GM21825 (cell line): Measurements from ENCODE around the gene RFXAP.
"Not testable (repeated sequence)": the region's sequence is repeated elsewhere in the genome, so short reads cannot be mapped to it uniquely, and the experiment has no call there.

Source experiments
- ATAC-seq: cut with Tn5 transposase; IDR thresholded peaks from one replicate; pipeline ENCODE4 v1.9.1; 2021; ENCODE audit warnings: mild to moderate bottlenecking, moderate library complexity; ENCODE audit not compliant: unreplicated experiment

The RFXAP gene, protein sequence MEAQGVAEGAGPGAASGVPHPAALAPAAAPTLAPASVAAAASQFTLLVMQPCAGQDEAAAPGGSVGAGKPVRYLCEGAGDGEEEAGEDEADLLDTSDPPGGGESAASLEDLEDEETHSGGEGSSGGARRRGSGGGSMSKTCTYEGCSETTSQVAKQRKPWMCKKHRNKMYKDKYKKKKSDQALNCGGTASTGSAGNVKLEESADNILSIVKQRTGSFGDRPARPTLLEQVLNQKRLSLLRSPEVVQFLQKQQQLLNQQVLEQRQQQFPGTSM

DNA sequence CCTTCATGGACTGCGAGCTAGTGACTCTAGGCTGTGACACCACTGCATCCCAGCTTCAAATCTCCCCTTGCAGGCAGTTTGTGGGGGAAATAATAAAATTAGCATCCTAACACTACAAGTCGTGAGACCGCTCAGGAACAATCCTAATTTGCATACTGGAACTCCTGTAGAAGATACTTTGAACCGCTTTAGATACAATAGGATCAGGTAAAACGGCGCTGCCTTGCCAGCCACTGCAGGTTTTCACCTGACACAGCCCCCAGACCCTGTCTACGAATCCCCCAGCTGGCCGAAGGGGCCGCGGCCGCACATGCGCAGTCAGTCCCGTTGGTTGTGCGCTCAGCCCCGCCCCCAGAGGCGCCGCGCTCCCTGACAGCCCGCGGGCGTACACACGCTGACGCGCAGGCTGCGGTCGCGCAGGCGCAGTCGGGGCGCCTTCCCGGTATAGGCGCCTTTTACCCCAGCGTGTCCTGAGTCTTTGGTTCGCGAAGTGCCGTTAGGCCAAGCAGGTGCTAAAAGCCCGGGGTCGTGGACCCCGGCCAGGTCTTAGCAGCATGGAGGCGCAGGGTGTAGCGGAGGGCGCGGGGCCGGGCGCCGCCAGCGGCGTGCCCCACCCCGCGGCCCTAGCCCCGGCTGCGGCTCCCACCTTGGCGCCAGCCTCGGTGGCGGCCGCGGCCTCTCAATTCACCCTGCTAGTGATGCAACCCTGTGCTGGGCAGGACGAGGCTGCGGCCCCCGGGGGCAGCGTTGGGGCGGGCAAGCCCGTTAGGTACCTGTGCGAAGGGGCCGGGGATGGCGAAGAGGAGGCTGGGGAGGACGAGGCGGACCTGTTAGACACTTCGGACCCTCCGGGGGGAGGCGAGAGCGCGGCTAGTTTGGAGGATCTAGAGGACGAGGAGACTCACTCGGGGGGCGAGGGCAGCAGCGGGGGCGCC, at the start of gene RFXAP:
TSS of gene RFXAP (plus strand) at position 419 of the 935 bp plus-strand sequence. CDS start at position 555, 136 bp downstream.
- ATAC-seq, result peak; percentile 87

DNA sequence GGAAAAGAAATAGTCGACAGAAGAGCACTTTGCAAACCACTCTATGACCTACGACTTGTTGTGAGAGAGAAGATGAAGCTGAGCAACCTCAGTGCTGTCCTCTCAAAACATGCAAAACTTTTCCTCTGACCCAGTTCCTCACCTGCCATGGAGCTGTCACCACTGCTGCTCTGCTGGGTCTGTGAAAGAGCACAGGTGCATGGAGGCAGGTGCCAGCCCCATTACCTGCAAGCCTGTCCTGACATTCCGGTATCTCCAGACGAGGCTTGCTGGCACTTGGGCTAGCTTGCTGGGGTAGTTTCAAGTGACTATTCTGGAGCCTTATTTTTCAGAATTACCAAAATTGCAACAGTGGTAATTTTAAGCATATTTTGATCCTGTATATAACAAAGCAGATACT, 49.5 kb upstream of the RFXAP start:
- ATAC-seq, result no peak

DNA sequence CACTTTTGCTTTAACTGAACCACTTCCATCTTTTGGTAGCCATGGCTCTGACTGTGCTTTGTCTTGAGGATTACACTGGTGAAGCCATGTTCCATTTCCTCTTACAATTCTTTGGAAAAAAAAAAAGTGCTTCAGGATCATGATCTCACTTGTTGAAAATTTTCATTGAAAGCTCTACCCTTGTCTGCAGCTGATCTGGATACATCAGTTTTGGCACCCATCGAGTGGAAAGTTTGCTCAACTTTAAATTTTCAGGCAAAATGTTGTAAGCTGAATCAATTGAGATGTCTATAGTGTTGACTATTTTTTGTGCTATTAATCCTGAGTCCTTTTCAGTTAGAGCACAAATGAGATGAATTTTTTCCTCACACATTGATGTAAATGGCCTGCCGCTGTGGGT, 48.3 kb upstream of the RFXAP start:
- no peak for ATAC-seq

DNA sequence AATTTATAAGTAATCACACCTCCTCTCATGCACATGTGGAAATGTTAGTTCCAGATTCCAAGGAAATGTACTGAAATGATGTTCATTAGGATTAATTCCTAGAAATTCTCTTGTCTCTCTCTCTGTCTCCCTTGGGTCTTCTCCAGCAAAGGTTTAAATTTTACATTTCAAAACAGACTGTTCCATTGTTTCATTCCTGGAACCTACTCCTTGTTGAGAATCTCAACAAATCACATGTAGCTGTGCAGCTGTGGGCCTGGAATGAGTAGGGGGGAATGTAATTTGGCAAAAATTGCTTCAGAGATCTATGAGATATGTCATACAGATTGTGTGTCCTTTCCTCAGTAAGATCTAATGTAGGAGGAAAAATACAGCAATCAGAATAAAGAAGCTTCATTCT, 46.2 kb upstream of the RFXAP start:
- ATAC-seq, result no peak

DNA sequence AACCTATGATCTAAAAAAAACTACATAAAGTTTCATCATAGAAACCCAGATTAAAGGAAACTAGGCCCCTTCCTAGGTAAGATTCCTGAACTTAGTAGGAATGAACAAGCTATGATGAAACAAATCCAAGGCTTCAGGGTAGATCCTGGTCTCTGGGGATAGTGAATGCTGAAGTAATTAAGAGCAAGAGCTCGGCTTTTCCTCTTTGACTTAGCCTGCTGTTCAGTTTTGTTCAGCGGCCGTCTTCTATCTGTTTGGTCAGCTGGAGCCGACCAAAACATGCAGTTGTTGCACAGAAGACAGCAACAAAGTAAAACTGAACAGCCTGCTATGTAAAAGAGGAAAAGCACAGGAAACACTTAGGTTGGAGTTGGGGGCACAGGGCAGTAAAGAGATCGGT, 44.1 kb upstream of the RFXAP start:
- ATAC-seq, result no peak

DNA sequence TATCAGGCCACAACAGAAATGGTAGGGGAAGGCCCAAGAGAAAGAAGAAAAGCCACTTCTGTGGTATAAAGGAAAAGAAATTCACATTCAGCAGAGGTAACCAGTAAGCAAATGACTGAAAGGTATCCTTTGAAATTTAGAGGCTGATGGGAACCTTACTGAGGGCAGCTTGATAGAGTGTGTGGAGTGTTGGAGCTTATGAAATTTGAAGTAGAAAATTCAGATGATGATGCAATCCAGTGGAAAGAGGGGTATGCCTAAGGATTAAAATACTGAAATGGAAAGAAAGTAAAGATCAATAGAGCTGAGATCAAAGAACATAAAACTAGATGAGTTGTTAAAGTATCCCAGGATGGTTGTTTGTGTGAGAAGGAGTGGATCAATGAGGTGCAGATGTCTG, 42.8 kb upstream of the RFXAP start:
- ATAC-seq, result no peak

DNA sequence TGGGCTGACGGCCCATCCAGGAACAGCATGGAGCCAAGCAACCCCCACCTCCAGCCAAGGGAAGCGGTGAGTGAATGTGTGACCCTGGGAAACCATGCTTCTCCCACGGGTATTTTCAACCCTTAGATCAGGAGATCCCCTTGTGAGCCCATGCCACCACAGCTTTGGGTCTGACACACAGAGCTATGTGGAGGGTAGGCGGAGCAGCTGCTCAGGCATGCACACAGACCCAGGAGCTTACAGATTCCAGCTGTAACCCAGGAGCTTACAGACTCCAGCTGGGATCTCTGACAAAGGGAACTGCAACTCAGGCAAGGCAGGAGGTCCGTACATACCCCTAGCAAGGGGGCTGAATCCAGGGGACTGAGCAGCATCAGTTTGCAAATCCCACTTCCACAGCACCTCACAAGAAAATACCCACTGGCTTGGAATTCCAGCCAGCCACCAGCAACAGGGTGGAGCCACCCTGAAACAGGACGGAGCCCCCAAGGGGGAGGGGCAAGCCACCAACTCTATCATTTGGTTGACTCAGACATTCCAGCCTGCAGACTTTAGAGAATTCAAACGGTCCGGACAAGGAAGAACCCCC, 40.8 kb upstream of the RFXAP start:
- peak; percentile 50 for ATAC-seq

DNA sequence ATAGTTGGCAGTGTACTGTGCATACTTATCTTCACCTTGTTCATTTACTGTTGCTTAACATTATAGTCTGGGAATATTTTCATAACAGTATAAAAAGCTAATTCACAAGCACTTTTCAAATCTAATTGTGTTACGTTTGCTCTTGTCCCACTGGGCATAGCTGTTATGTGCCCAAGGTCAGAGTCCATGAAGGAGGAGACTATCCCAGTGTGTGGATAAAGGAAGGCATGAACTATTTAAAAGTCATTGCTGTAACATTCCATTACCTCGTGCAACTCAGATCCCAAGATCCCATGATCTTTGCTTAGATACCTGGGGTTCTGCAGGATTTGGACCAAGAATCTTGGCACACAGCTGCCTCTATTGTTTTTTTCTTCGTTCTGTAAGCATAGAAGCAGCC, 35.1 kb upstream of the RFXAP start:
- ATAC-seq, result no peak

DNA sequence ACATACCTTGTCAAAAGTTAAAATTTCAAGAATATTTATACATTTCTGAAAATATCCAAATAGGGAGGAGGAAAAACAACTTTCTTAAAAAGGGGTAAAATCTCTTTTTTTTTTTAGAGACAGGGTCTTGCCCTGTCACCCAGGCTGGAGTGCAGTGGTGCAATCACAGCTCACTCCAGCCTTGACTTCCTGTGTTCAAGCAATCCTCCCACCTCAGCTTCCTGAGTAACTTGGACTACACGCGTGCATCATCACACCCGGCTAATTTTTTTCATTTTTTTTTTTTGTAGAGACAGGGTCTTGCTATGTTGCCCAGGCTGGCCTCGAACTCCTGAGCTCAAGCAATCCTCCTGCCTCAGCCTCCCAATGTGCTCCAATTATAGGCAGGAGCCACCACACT, 32.8 kb upstream of the RFXAP start:
- ATAC-seq, result not testable (repeated sequence)

DNA sequence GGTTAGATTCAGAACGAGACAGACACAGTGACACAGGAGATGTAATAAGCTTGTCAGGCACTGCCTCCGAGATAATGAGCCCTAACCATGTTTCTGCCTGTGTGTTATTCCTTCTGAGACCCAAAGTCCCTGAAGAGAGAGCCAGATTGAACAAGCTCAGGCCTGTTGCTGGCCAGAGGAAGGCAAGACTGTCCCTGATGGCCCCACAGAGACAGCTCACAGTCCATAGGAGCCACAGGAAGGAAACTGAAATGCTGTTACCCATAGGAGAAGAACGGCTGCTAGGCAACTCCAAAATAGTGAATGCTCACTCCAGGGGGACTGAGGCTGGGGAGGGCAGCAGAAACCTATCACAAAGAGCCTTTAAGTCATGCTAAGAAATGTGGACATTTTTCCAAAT, 31.8 kb upstream of the RFXAP start:
- no peak for ATAC-seq

DNA sequence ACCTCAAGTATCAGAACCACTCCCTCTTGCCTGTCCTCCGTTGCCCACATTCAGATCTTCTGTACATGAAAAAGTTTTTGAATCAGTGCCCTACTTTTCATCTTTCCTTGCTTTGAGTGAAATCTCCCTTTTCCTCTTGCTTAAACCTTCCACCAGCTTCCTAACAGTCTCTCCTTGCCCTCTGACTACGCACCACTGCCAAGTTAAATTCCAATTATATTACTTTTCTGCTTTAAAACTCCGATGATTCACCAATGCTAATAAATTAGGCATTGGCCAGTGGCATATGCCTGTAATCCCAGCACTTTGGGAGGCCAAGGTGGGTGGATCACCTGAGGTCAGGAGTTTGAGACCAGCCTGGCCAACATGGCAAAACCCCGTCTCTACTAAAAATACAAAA, 30.7 kb upstream of the RFXAP start:
- ATAC-seq, result no peak

DNA sequence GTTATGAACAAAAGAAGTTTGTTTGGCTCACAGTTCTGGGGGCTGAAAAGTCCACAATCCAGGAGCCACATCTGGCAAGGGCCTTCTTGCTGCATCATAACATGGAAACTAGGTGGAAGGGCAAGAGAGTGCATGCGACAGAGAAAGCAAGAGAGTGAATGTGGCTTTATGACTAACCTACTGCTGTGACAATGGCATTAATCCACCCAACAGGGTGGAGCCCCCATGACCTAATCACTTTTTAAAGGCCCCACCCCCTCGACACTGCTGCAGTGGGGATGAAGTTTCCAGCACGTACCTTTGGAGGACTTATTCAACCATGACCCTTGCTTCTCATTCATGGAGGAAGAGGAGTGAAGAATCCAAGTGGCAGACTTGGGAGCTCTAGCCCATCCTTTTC, 30.0 kb upstream of the RFXAP start:
- no peak for ATAC-seq

DNA sequence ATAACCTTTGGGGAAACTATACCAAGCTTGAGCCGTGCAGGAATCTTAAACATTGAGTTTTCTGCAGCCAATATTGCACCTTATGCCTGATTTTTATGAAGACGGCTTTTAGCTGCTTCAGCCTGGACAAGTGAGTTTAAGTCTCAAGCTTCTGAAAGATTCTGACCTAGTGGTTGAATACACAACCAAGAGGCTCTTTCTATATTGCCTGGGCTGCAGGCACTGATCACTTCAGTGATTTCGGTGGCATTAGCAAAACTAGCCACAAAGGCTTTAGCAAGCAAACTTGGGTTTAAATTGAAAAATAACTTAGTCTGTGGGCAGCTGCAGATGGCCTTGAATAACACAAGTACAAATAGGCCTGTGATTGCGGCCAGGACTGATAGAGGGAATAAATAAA, 29.3 kb upstream of the RFXAP start:
- ATAC-seq, result no peak

DNA sequence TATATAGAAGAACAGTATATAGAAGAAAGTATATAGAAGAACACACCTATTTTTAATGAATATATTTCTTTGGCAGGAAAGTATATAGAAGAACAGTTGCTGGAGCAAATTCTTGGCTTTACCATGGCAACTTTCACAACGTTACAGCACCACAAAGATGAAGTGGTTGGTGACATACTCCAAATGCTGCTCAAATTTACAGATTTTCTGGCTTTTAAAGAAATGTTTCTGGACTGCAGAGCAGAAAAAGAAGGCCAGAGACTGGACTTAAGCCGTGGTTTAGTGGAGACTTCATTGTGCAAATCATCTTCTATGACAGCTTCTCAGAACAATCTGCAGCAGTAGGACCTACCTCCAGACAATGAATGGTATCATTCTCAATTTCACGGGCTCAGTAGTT, 24.3 kb upstream of the RFXAP start:
- no peak for ATAC-seq

DNA sequence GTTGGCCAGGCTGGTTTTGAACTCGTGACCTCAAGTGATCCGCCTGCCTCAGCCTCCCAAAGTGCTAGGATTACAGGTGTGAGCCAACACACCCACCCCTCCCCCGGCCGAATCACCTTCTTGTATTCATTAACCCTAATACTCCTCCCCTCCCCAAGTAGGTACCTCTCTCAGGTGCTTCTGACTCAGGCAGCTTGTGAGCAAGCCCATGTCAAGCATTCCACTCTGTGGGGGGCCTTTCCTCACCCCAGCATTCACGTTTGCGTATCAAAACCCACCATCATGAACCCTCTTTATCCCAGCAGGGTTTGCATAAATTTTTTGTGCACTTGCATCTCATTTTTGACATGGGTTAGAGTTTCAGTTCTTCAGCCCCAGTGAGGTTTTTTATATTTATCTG, 23.6 kb upstream of the RFXAP start:
- ATAC-seq, result no peak

DNA sequence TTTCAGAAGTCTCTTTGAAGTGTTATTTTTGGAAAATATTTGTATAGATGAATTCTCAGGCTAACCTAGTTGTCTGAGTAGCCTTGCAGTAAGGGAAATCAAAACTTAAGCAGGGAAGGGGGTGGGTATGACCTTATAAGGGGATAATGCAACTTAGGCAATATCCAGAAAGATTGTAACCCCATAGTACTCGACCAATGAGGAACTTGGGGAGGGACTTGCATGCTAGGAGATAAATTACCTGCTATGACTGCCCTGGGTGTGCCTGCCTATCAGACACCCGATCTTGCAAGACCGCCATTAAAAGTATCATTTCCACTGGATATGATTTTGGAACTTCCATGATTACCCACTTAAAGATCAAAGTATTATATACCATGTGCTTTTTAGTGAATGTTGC, 23.0 kb upstream of the RFXAP start:
- no peak for ATAC-seq

DNA sequence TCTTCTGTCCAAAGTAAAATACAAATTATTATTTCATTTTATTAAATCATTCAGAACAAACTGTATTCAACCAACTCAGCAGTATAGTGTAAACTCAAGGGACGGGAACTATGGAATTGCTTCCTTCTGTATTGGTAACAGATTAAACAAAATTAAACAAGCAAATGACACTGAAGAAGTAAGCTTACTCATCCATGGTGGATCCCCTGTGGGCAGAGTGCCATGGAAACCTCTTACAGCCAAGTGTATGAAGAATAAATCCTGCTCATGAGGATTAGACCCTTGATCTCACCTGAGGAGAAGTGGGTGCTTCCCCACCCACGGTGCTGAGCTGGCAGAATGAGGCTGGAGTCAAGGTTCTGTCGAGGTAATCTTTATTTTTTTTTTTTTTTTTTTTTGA, 18.0 kb upstream of the RFXAP start:
- ATAC-seq, result no peak

DNA sequence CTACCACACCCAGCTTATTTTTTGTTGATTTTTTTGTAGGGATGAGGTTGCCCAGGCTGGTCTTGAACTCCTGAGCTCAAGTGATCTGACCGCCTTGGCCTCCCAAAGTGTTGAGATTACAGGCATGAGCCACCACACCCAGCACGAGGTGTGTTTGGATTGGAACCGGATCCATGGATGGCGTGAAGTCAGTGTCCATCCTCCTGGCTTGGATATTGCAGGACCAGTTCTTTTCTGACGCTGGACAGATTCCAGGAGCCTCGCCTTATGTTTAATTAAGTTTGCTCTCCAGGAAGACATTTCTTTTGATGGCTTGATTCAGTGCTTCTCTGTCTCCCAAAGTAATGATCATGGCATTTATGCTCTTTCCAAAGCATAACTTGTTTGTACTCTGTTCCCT, 14.4 kb upstream of the RFXAP start:
- no peak for ATAC-seq

DNA sequence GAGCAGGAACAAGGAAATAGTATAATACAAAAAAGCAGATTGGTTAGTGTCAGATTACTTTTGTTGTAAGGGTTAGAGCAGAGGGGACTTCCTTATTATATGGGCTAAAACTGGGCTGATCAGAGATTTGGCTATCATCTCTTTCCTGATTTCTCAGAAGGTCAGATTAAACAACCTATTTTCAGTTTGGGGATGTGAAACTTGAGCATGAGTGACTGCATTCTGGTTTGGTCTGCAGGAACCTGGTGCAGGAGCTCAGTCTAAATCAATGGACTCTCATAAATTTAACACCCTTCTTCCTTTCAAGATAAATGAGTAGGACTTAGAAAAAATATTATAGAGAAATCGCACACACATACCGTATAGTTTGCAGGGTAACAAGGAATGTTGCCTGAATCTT, 12.9 kb upstream of the RFXAP start:
- ATAC-seq, result no peak

DNA sequence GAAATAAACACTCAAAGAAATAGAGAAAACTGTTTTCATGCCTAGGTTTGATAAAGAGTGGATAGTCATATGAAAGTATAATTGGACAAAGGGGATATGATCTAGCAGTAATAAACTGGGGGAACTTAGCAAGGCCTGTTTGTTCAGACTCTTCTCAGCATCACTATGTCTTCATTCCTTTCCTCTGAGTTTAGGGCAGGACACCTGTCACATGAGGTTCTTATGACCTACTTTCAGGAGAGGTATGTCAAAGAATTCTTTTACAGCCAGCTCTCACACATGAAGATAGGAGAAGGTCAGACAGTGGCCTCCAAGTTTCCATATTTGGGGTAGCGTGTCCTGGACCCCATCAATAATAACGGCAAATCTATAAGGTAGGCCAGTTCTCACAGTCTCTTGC, 11.4 kb upstream of the RFXAP start:
- no peak for ATAC-seq

DNA sequence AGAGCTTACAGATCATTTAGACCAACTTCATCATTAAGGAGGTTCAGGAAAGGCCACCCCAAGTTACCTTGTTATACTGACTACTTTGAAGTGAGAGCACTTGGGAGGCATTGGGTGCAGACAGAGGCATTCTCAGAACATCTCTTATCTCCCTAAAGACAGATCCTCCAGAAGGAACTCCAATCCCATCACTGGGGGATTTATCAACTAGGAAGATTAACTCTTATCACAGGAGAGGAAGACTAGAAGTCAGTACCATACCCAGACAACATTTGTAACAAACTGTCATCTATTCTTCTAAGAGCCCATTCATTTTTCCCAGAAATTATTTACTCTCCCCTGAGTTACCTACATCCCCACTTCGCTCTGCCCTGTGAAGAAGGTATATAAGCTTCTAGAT, 5.8 kb upstream of the RFXAP start:
- no peak for ATAC-seq

DNA sequence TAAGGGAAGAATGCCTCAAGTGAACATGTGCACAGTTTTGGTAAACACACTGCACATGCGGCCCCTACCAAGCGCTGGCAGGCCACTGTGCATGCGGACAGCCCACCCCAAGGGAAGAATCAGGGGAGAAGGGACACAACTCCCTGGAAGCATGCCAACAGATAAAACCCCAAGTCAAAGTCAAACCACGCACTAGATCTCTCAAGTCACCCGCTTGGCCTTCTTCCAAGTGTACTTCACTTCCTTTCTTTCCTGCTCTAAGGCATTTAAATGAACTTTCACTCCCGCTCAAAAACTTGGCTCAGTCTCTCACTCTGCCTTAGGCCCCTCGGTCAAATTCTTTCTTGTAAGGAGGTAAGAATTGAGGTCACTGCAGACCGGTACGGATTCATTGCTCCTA, 4.6 kb upstream of the RFXAP start:
- ATAC-seq, result no peak
